GM19351 (cell line): ENCODE results near the gene LMF1.

Source experiments
- ATAC-seq: cut with Tn5 transposase; IDR thresholded peaks from one replicate; pipeline ENCODE4 v1.9.1; 2021; ENCODE audit warnings: mild to moderate bottlenecking, moderate library complexity; ENCODE audit not compliant: unreplicated experiment

LMF1 gene

GRCh38 chr16:854808-855410 is 115.9 kb downstream of the LMF1 start:
- no peak for ATAC-seq

- no peak for ATAC-seq
These were observed 116.6 kb downstream of the LMF1 start for GRCh38 chr16:853981-854807.

- no peak for ATAC-seq
These were observed 117.5 kb downstream of the LMF1 start for GRCh38 chr16:853306-853705.

- no peak for ATAC-seq
These were observed 118.2 kb downstream of the LMF1 start for GRCh38 chr16:852451-853185.

- no peak for ATAC-seq
These were observed 118.9 kb downstream of the LMF1 start for GRCh38 chr16:851871-852270.

- no peak for ATAC-seq
These were observed 119.5 kb downstream of the LMF1 start for GRCh38 chr16:851209-851810.

- ATAC-seq, result no peak
These were observed 120.1 kb downstream of the LMF1 start for GRCh38 chr16:850668-851067.

GRCh38 chr16:848510-849253 is 122.1 kb downstream of the LMF1 start:
- no peak for ATAC-seq

GRCh38 chr16:847681-848445 is 122.9 kb downstream of the LMF1 start:
- no peak for ATAC-seq

- ATAC-seq, result no peak
These were observed 123.6 kb downstream of the LMF1 start for GRCh38 chr16:847151-847550.

- no peak for ATAC-seq
These were observed 125.4 kb downstream of the LMF1 start for GRCh38 chr16:845351-845745.

- ATAC-seq, result no peak
These were observed 126.0 kb downstream of the LMF1 start for GRCh38 chr16:844638-845350.

- ATAC-seq, result no peak
These were observed 127.0 kb downstream of the LMF1 start for GRCh38 chr16:843771-844170.

- no peak for ATAC-seq
These were observed 127.8 kb downstream of the LMF1 start for GRCh38 chr16:842711-843560.

- no peak for ATAC-seq
These were observed 128.7 kb downstream of the LMF1 start for GRCh38 chr16:842061-842476.

GRCh38 chr16:841455-842060 is 129.2 kb downstream of the LMF1 start:
- ATAC-seq, result no peak

- no peak for ATAC-seq
These were observed 130.0 kb downstream of the LMF1 start for GRCh38 chr16:840561-841454.
